SK-N-SH treated with all-trans-retinoic acid at 6 μM for 48 hours (cell line): Measurements from ENCODE around the gene RB1.
"Not testable (repeated sequence)": the region's sequence is repeated elsewhere in the genome, so short reads cannot be mapped to it uniquely, and the experiment has no call there.

Experiments used
- ATAC-seq: fragments of 200-7000 bp; cut with Tn5 transposase; 3 replicates; pipeline ENCODE4 v1.9.1; 2020; ENCODE audit warnings: mild to moderate bottlenecking, moderate library complexity
- ARNTL ChIP-seq: fragments of 450-650 bp; formaldehyde crosslinking; IDR thresholded peaks from 2 replicates; pipeline ENCODE4 v1.5.0; 2020; ENCODE audit warnings: low read depth, mild to moderate bottlenecking, moderate library complexity, borderline replicate concordance
- BACH2 ChIP-seq: fragments of 250-450 bp; sonication (Bioruptor Pico); IDR thresholded peaks from 2 replicates; pipeline ENCODE4 v1.9.0; 2021; ENCODE audit warnings: mild to moderate bottlenecking, borderline replicate concordance
- CSRNP3 ChIP-seq: fragments of 250-450 bp; sonication (Bioruptor Pico); IDR thresholded peaks from 2 replicates; pipeline ENCODE4 v1.5.1; 2021; ENCODE audit warnings: mild to moderate bottlenecking, moderate library complexity
- ISL1 ChIP-seq: fragments of 250-450 bp; sonication (Bioruptor Pico); IDR thresholded peaks from 2 replicates; pipeline ENCODE4 v2.1.2; 2022; ENCODE audit warnings: mild to moderate bottlenecking, moderate library complexity
- OSR1 ChIP-seq: fragments of 250-450 bp; sonication (Bioruptor Pico); IDR thresholded peaks from 2 replicates; pipeline ENCODE4 v1.8.0; 2022; ENCODE audit warnings: moderate library complexity, mild to moderate bottlenecking, inconsistent platforms
- PATZ1 ChIP-seq: fragments of 250-450 bp; sonication (Bioruptor Pico); IDR thresholded peaks from 2 replicates; pipeline ENCODE4 v1.8.0; 2020; ENCODE audit warnings: mild to moderate bottlenecking, moderate library complexity, borderline replicate concordance
- PPARA ChIP-seq: fragments of 250-450 bp; sonication (Bioruptor Pico); IDR thresholded peaks from 2 replicates; pipeline ENCODE4 v1.5.0; 2020; ENCODE audit warnings: mild to moderate bottlenecking, borderline replicate concordance
- RARB ChIP-seq: fragments of 250-450 bp; sonication (Bioruptor Pico); IDR thresholded peaks from 2 replicates; pipeline ENCODE4 v1.8.0; 2021; ENCODE audit warnings: mild to moderate bottlenecking, moderate library complexity
- SNAI2 ChIP-seq: fragments of 250-450 bp; sonication (Bioruptor Pico); IDR thresholded peaks from 2 replicates; pipeline ENCODE4 v1.5.0; 2020; ENCODE audit warnings: mild to moderate bottlenecking, moderate library complexity
- TCF4 ChIP-seq: fragments of 250-450 bp; sonication (Bioruptor Pico); IDR thresholded peaks from 2 replicates; pipeline ENCODE4 v1.8.0; 2021; ENCODE audit warnings: mild to moderate bottlenecking, moderate library complexity, borderline replicate concordance
- TOX ChIP-seq: fragments of 250-450 bp; sonication (Bioruptor Pico); IDR thresholded peaks from 2 replicates; pipeline ENCODE4 v1.8.0; 2021; ENCODE audit warnings: mild to moderate bottlenecking, moderate library complexity, borderline replicate concordance
- TSHZ2 ChIP-seq: fragments of 250-450 bp; sonication (Bioruptor Pico); IDR thresholded peaks from 2 replicates; pipeline ENCODE4 v1.5.0; 2020; ENCODE audit warnings: mild to moderate bottlenecking, moderate library complexity
- ZC3H10 ChIP-seq: fragments of 250-450 bp; sonication (Bioruptor Pico); IDR thresholded peaks from 2 replicates; pipeline ENCODE4 v1.5.1; 2021; ENCODE audit warnings: mild to moderate bottlenecking, moderate library complexity
- ZNF565 ChIP-seq: fragments of 450-650 bp; formaldehyde crosslinking; conservative IDR thresholded peaks from 2 replicates; pipeline ENCODE4 v1.5.0; 2020; ENCODE audit warnings: low read depth, mild to moderate bottlenecking, moderate library complexity
- ZNF70 ChIP-seq: fragments of 450-650 bp; formaldehyde crosslinking; IDR thresholded peaks from 2 replicates; pipeline ENCODE4 v1.5.0; 2020; ENCODE audit warnings: mild to moderate bottlenecking, moderate library complexity
- ZNF8 ChIP-seq: fragments of 450-650 bp; formaldehyde crosslinking; IDR thresholded peaks from 2 replicates; pipeline ENCODE4 v1.5.0; 2020; ENCODE audit warnings: mild to moderate bottlenecking, moderate library complexity
- TF ChIP-seq, protein P1 (sequence below): fragments of 250-450 bp; sonication (Bioruptor Pico); IDR thresholded peaks from 2 replicates; pipeline ENCODE4 v1.5.1; 2020; ENCODE audit warnings: low read depth, mild to moderate bottlenecking, moderate library complexity
- TF ChIP-seq, protein P2 (sequence below): fragments of 250-450 bp; sonication (Bioruptor Pico); IDR thresholded peaks from 2 replicates; pipeline ENCODE4 v1.8.0; 2021; ENCODE audit warnings: low read depth, mild to moderate bottlenecking, moderate library complexity, borderline replicate concordance

The RB1 gene

DNA sequence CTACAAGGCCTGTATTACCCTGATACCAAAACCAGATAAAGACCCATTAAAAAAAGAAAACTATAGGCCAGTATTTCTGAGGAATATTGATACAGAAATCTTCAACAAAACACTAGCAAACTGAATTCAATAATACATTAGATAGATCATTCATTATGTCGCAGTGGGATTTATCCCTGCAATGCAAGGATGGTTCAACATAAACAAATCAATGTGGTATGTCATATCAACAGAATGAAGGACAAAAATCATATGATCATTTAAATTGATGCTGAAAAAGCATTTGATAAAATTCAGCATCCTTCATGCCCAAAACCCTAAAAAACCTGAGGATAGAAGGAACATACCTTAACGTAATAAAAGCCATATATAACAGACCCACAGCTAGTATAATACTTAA, 50.0 kb downstream of the RB1 start:
- TF ChIP-seq ZNF565, result no peak
- peak; percentile 95 for TF ChIP-seq ZNF8 (CRISPR knock-in tag)
- no peak for TF ChIP-seq PATZ1 (CRISPR knock-in tag)
- TF ChIP-seq ZNF70 (CRISPR knock-in tag), result no peak
- TF ChIP-seq ISL1, result no peak

DNA sequence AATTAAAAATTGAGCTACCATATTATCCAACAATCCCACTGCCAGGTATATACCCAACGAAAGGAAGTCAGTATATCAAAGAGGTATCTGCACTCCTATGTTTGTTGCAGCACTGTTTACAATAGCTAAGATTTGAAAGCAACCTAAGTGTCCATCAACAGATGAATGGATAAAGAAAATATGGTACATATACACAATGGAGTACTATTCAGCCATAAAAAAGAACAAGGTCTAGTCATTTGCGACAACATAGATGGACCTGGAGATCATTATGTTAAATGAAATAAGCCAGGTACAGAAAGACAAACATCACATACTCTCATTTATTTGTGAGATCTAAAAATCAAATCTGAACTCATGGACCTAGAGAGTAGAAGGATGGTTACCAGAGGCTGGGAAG, 52.0 kb downstream of the RB1 start:
- ATAC-seq, result not testable (repeated sequence)
- TF ChIP-seq ZNF8 (CRISPR knock-in tag), result peak; percentile 80; the same call in 1 of the 2 replicates

More for the DNA sequence above, 50.0 kb downstream of the RB1 start:
- no peak for ATAC-seq

- ATAC-seq, result no peak
- TF ChIP-seq, protein P1, sequence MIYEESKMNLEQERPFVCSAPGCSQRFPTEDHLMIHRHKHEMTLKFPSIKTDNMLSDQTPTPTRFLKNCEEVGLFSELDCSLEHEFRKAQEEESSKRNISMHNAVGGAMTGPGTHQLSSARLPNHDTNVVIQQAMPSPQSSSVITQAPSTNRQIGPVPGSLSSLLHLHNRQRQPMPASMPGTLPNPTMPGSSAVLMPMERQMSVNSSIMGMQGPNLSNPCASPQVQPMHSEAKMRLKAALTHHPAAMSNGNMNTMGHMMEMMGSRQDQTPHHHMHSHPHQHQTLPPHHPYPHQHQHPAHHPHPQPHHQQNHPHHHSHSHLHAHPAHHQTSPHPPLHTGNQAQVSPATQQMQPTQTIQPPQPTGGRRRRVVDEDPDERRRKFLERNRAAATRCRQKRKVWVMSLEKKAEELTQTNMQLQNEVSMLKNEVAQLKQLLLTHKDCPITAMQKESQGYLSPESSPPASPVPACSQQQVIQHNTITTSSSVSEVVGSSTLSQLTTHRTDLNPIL (CRISPR knock-in tag), result no peak
- no peak for TF ChIP-seq PATZ1 (CRISPR knock-in tag)
- TF ChIP-seq PPARA, result no peak
- TF ChIP-seq RARB (CRISPR knock-in tag), result no peak
- TF ChIP-seq TOX (CRISPR knock-in tag), result no peak
- no peak for TF ChIP-seq SNAI2 (CRISPR knock-in tag)
- no peak for TF ChIP-seq ZC3H10 (CRISPR knock-in tag)
- TF ChIP-seq ZNF70 (CRISPR knock-in tag), result no peak
- TF ChIP-seq ISL1, result no peak
- no peak for TF ChIP-seq TCF4 (CRISPR knock-in tag)
- no peak for TF ChIP-seq ZNF8 (CRISPR knock-in tag)
- no peak for TF ChIP-seq TSHZ2 (CRISPR knock-in tag)
- no peak for TF ChIP-seq OSR1 (CRISPR knock-in tag)
- TF ChIP-seq ARNTL (CRISPR knock-in tag), result no peak
- TF ChIP-seq CSRNP3 (CRISPR knock-in tag), result no peak
- TF ChIP-seq BACH2 (CRISPR knock-in tag), result no peak
- TF ChIP-seq, protein P2, sequence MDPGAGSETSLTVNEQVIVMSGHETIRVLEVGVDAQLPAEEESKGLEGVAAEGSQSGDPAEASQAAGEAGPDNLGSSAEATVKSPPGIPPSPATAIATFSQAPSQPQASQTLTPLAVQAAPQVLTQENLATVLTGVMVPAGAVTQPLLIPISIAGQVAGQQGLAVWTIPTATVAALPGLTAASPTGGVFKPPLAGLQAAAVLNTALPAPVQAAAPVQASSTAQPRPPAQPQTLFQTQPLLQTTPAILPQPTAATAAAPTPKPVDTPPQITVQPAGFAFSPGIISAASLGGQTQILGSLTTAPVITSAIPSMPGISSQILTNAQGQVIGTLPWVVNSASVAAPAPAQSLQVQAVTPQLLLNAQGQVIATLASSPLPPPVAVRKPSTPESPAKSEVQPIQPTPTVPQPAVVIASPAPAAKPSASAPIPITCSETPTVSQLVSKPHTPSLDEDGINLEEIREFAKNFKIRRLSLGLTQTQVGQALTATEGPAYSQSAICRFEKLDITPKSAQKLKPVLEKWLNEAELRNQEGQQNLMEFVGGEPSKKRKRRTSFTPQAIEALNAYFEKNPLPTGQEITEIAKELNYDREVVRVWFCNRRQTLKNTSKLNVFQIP (CRISPR knock-in tag), result no peak
These were observed 53.2 kb downstream of the RB1 start for GRCh38 chr13:48356750-48357149.
